ENCODE data around the gene NFKBIZ.
"Not testable (repeated sequence)": the region's sequence is repeated elsewhere in the genome, so short reads cannot be mapped to it uniquely, and the experiment has no call there.

- TF ChIP-seq CTCF, POLR2AphosphoS5 (IDR thresholded peaks at IDR 0.05): not testable (repeated sequence)
Measured at GRCh38 chr3:101885584-101885983, 36.3 kb downstream of the NFKBIZ start.

All from prostate gland (tissue), 2 donors.